GM12873 (cell line): ENCODE data around the gene AHNAK.
A peak's percentile ranks its signal among the peaks of the same experiment; 100 is the strongest.

ENCODE experiments used
- CTCF ChIP-seq: IDR thresholded peaks from 2 replicates; pipeline ENCODE4 v1.5.1; 2012; ENCODE audit warnings: low read depth, mild to moderate bottlenecking, moderate library complexity, low read length, control low read depth; ENCODE audit not compliant: insufficient read depth; ENCODE audit errors: missing control alignments

The AHNAK gene

GRCh38 chr11:62393735-62394134 is 152.9 kb downstream of the AHNAK start:
- TF ChIP-seq CTCF: no peak

- TF ChIP-seq CTCF: peak; percentile 53
Measured at GRCh38 chr11:62393061-62393611, 153.5 kb downstream of the AHNAK start.

GRCh38 chr11:62392506-62392905 is 154.1 kb downstream of the AHNAK start:
- TF ChIP-seq CTCF: no peak

GRCh38 chr11:62391642-62392425 is 154.8 kb downstream of the AHNAK start:
- TF ChIP-seq CTCF: no peak

GRCh38 chr11:62390722-62391121 is 155.9 kb downstream of the AHNAK start:
- no peak for TF ChIP-seq CTCF

GRCh38 chr11:62390237-62390636 is 156.4 kb downstream of the AHNAK start:
- TF ChIP-seq CTCF: no peak

- no peak for TF ChIP-seq CTCF
Measured at GRCh38 chr11:62388999-62389398, 157.6 kb downstream of the AHNAK start.
